Large intestine (tissue), 3 donors: ENCODE data around the gene KCNIP4. TPM values are rescaled to one million over a fixed set of nuclear protein-coding genes. Genes with fewer than 3 reads are reported as not detected.

ENCODE experiments used
- DNase-seq, 2 donors: peaks; one replicate each; pipeline versions ENCODE4 v3.0.0 to v3.0.0-alpha.2; 2013
- H3K27ac ChIP-seq: one replicate; pipeline ENCODE4 v1.5.1; 2013; ENCODE audit warnings: low read length
- H3K27me3 ChIP-seq: 2 replicates; pipeline ENCODE4 v1.6.1; 2013; ENCODE audit warnings: low read length; ENCODE audit not compliant: control insufficient read depth, insufficient read depth
- H3K36me3 ChIP-seq: 2 replicates; pipeline ENCODE4 v1.6.1; 2013; ENCODE audit warnings: low read length; ENCODE audit not compliant: control insufficient read depth, insufficient read depth
- H3K4me1 ChIP-seq: one replicate; pipeline ENCODE4 v1.6.1; 2013; ENCODE audit warnings: low read length; ENCODE audit not compliant: control insufficient read depth, insufficient read depth
- H3K4me3 ChIP-seq: one replicate; pipeline ENCODE4 v1.5.1; 2013; ENCODE audit warnings: low read length
- H3K9me3 ChIP-seq: one replicate; pipeline ENCODE4 v1.6.1; 2013; ENCODE audit warnings: mild to moderate bottlenecking, low read depth, low read length, moderate library complexity; ENCODE audit not compliant: control insufficient read depth
- WGBS: methylation state at CpG from one replicate; pipeline ENCODE4 v1.1.5; 2013; ENCODE audit warnings: low lambda C conversion rate; ENCODE audit not compliant: insufficient coverage; 5-methylcytosine and 5-hydroxymethylcytosine counted together
- polyA plus RNA-seq: library from polyadenylated mRNA; unstranded; fragments of 120-200 nt; gene quantifications from one replicate; pipeline ENCODE4 v1.2.1, GENCODE V29; 2013

The KCNIP4 gene
- polyA plus RNA-seq, 1 donor: 7.5 TPM

- no CpG with 5 or more reads among the region's 1 CpG for WGBS
- no peak for DNase-seq
- H3K36me3 ChIP-seq: no peaks in the 10 kb centered on the region
- H3K4me3 ChIP-seq: no peak overlapping the region
- H3K9me3 ChIP-seq: no peaks in the 10 kb centered on the region
- no peaks in the 10 kb centered on the region for H3K27me3 ChIP-seq
- H3K27ac ChIP-seq: no peak overlapping the region
- H3K4me1 ChIP-seq: no peaks in the 10 kb centered on the region
Observed at GRCh38 chr4:21347142-21347541, 601.4 kb downstream of the KCNIP4 start.

GRCh38 chr4:21327976-21328700 is 620.4 kb downstream of the KCNIP4 start:
- Histone ChIP-seq H3K27me3 (no peaks in the 10 kb centered on the region), H3K36me3 (no peaks in the 10 kb centered on the region), H3K4me1 (no peaks in the 10 kb centered on the region), H3K9me3 (no peaks in the 10 kb centered on the region), H3K4me3 (no peak overlapping the region), H3K27ac (no peak overlapping the region)
- no CpG with 5 or more reads among the region's 3 CpGs for WGBS
- no peak for DNase-seq

GRCh38 chr4:21320034-21320433 is 628.5 kb downstream of the KCNIP4 start:
- H3K9me3 ChIP-seq: peaks cover 3% of the 10 kb centered on the region
- H3K27me3 ChIP-seq: no peaks in the 10 kb centered on the region
- H3K36me3 ChIP-seq: no peaks in the 10 kb centered on the region
- DNase-seq: no peak
- no peaks in the 10 kb centered on the region for H3K4me1 ChIP-seq
- H3K4me3 ChIP-seq: no peak overlapping the region
- WGBS: no CpG with 5 or more reads among the region's 1 CpG
- no peak overlapping the region for H3K27ac ChIP-seq

- WGBS: no CpG with 5 or more reads among the region's 3 CpGs
- H3K36me3 ChIP-seq: no peaks in the 10 kb centered on the region
- no peak overlapping the region for H3K4me3 ChIP-seq
- H3K4me1 ChIP-seq: no peaks in the 10 kb centered on the region
- H3K27ac ChIP-seq: no peak overlapping the region
- H3K9me3 ChIP-seq: no peaks in the 10 kb centered on the region
- H3K27me3 ChIP-seq: peaks cover 10% of the 10 kb centered on the region
- no peak for DNase-seq
Observed at GRCh38 chr4:21307709-21308108, 640.9 kb downstream of the KCNIP4 start.

GRCh38 chr4:21304540-21304887 is 644.1 kb downstream of the KCNIP4 start:
- H3K4me3 ChIP-seq: no peak overlapping the region
- WGBS: no CpG with 5 or more reads among the region's 4 CpGs
- peaks cover 10% of the 10 kb centered on the region for H3K27me3 ChIP-seq
- H3K36me3 ChIP-seq: no peaks in the 10 kb centered on the region
- H3K27ac ChIP-seq: no peak overlapping the region
- no peaks in the 10 kb centered on the region for H3K9me3 ChIP-seq
- no peaks in the 10 kb centered on the region for H3K4me1 ChIP-seq
- DNase-seq: peak in 1 of 2 donors; percentile 11

- DNase-seq: peak in 1 of 2 donors; percentile 2
- Histone ChIP-seq H3K4me3 (no peak overlapping the region), H3K4me1 (no peaks in the 10 kb centered on the region), H3K9me3 (no peaks in the 10 kb centered on the region), H3K27ac (no peak overlapping the region), H3K27me3 (no peaks in the 10 kb centered on the region), H3K36me3 (no peaks in the 10 kb centered on the region)
- WGBS: no CpG with 5 or more reads among the region's 2 CpGs
Observed at GRCh38 chr4:21290562-21290961, 658.0 kb downstream of the KCNIP4 start.

GRCh38 chr4:21276046-21276445 is 672.5 kb downstream of the KCNIP4 start:
- H3K9me3 ChIP-seq: no peaks in the 10 kb centered on the region
- no CpG with 5 or more reads among the region's 5 CpGs for WGBS
- H3K27ac ChIP-seq: no peak overlapping the region
- H3K27me3 ChIP-seq: no peaks in the 10 kb centered on the region
- no peak overlapping the region for H3K4me3 ChIP-seq
- no peak for DNase-seq
- H3K4me1 ChIP-seq: no peaks in the 10 kb centered on the region
- H3K36me3 ChIP-seq: no peaks in the 10 kb centered on the region

- no peak for DNase-seq
- H3K36me3 ChIP-seq: no peaks in the 10 kb centered on the region
- no peaks in the 10 kb centered on the region for H3K4me1 ChIP-seq
- H3K4me3 ChIP-seq: no peak overlapping the region
- H3K27me3 ChIP-seq: no peaks in the 10 kb centered on the region
- no peak overlapping the region for H3K27ac ChIP-seq
- H3K9me3 ChIP-seq: no peaks in the 10 kb centered on the region
- 90% methylated on average over 2 of the region's 4 CpGs for WGBS
Observed at GRCh38 chr4:21271439-21272052, 677.0 kb downstream of the KCNIP4 start.

GRCh38 chr4:21248331-21248730 is 700.2 kb downstream of the KCNIP4 start:
- Histone ChIP-seq H3K27me3 (no peaks in the 10 kb centered on the region), H3K36me3 (no peaks in the 10 kb centered on the region), H3K27ac (no peak overlapping the region), H3K9me3 (no peaks in the 10 kb centered on the region), H3K4me1 (no peaks in the 10 kb centered on the region), H3K4me3 (no peak overlapping the region)
- WGBS: 89% methylated on average over 4 of the region's 4 CpGs
- DNase-seq: no peak

GRCh38 chr4:21242163-21242562 is 706.4 kb downstream of the KCNIP4 start:
- Histone ChIP-seq H3K36me3 (no peaks in the 10 kb centered on the region), H3K27me3 (no peaks in the 10 kb centered on the region), H3K4me3 (no peak overlapping the region), H3K27ac (no peak overlapping the region), H3K9me3 (no peaks in the 10 kb centered on the region), H3K4me1 (no peaks in the 10 kb centered on the region)
- DNase-seq: no peak
- no CpG with 5 or more reads among the region's 2 CpGs for WGBS
